Measurements from ENCODE around the gene ADSS1. TPM values are rescaled to one million over a fixed set of nuclear protein-coding genes. Genes with fewer than 3 reads are reported as not detected.
A peak's percentile ranks its signal among the peaks of the same experiment; 100 is the strongest.

The ADSS1 gene
- total RNA-seq, 4 donors from 2014 or later = 2.8 to 12.4 (median 9.0) TPM

- Histone ChIP-seq H3K36me3 (peaks cover 72% of the 10 kb centered on the region), H3K4me3 (no peak overlapping the region), H3K4me1 (peaks cover 8% of the 10 kb centered on the region), H3K27me3 (no peaks in the 10 kb centered on the region), H3K27ac (no peak overlapping the region), H3K9me3 (no peaks in the 10 kb centered on the region)
- no peak for TF ChIP-seq POLR2A (IDR thresholded peaks at IDR 0.05)
- no peak for TF ChIP-seq CTCF (IDR thresholded peaks at IDR 0.05)
- no peak for TF ChIP-seq POLR2AphosphoS5 (IDR thresholded peaks at IDR 0.05)
- 94% methylated on average over 4 of the region's 21 CpGs for WGBS
- no peak for DNase-seq (ENCODE audit: low spot score in 2 of 2)
These were observed 18.5 kb upstream of the ADSS1 start for GRCh38 chr14:104705340-104706047.

GRCh38 chr14:104706733-104707607, 17.1 kb upstream of the ADSS1 start:
- WGBS = 69% methylated on average over 13 of the region's 28 CpGs
- Histone ChIP-seq H3K27ac (no peak overlapping the region), H3K9me3 (no peaks in the 10 kb centered on the region), H3K4me1 (peaks cover 7% of the 10 kb centered on the region), H3K36me3 (peaks cover 75% of the 10 kb centered on the region), H3K4me3 (no peak overlapping the region), H3K27me3 (no peaks in the 10 kb centered on the region)
- TF ChIP-seq EP300 (IDR thresholded peaks at IDR 0.05) (no peak), POLR2AphosphoS5 (IDR thresholded peaks at IDR 0.05) (no peak), POLR2A (IDR thresholded peaks at IDR 0.05) (no peak), CTCF (IDR thresholded peaks at IDR 0.05) (no peak)
- DNase-seq (ENCODE audit: low spot score in 2 of 2) = no peak

- Histone ChIP-seq H3K27me3 (no peaks in the 10 kb centered on the region), H3K4me3 (no peak overlapping the region), H3K36me3 (peaks cover 75% of the 10 kb centered on the region), H3K4me1 (peaks cover 7% of the 10 kb centered on the region), H3K9me3 (no peaks in the 10 kb centered on the region), H3K27ac (no peak overlapping the region)
- TF ChIP-seq POLR2A (IDR thresholded peaks at IDR 0.05) (no peak), EP300 (IDR thresholded peaks at IDR 0.05) (no peak), CTCF (IDR thresholded peaks at IDR 0.05) (no peak), POLR2AphosphoS5 (IDR thresholded peaks at IDR 0.05) (no peak)
- 54% methylated on average over 9 of the region's 34 CpGs for WGBS
- no peak for DNase-seq (ENCODE audit: low spot score in 2 of 2)
These were observed 16.1 kb upstream of the ADSS1 start for GRCh38 chr14:104707608-104708595.

GRCh38 chr14:104708606-104709268, 15.3 kb upstream of the ADSS1 start:
- H3K9me3 ChIP-seq = no peaks in the 10 kb centered on the region
- 47% methylated on average over 16 of the region's 20 CpGs for WGBS
- H3K4me1 ChIP-seq = peaks cover 7% of the 10 kb centered on the region
- H3K4me3 ChIP-seq = no peak overlapping the region
- H3K27me3 ChIP-seq = no peaks in the 10 kb centered on the region
- DNase-seq (ENCODE audit: low spot score in 2 of 2) = no peak
- H3K27ac ChIP-seq = no peak overlapping the region
- H3K36me3 ChIP-seq = peaks cover 75% of the 10 kb centered on the region
- TF ChIP-seq CTCF (IDR thresholded peaks at IDR 0.05) = peak; percentile 85 to 98
- no peak for TF ChIP-seq EP300 (IDR thresholded peaks at IDR 0.05)
- TF ChIP-seq POLR2A (IDR thresholded peaks at IDR 0.05) = no peak
- TF ChIP-seq POLR2AphosphoS5 (IDR thresholded peaks at IDR 0.05) = no peak

All from suprapubic skin (tissue), 4 donors.